ENCODE measurements around the gene BICRAL. TPM values are rescaled to one million over a fixed set of nuclear protein-coding genes. Genes with fewer than 3 reads are reported as not detected.

The BICRAL gene
- total RNA-seq, 4 donors from 2014 or later, result 15.8 to 22.8 (median 16.9) TPM

DNA sequence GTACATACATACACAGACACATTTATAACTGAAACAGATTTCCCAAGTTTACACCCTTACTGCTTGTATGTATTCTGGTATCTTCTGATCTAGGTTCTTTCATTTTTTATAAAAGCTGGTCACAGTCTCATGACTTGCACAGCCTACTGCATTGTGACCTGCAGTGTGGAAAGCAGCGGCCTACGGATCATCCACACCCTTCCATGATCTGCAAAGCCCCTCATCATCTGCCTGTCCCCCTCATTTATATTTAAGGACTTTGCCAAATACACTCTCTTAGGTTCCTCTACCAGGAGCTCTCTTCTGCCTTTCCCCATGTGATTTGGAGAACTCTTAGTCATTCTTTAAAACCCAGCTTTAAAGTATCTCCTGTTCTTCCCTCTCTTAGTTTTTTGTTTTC is 12.0 kb upstream of the BICRAL start:
- TF ChIP-seq, protein P1, sequence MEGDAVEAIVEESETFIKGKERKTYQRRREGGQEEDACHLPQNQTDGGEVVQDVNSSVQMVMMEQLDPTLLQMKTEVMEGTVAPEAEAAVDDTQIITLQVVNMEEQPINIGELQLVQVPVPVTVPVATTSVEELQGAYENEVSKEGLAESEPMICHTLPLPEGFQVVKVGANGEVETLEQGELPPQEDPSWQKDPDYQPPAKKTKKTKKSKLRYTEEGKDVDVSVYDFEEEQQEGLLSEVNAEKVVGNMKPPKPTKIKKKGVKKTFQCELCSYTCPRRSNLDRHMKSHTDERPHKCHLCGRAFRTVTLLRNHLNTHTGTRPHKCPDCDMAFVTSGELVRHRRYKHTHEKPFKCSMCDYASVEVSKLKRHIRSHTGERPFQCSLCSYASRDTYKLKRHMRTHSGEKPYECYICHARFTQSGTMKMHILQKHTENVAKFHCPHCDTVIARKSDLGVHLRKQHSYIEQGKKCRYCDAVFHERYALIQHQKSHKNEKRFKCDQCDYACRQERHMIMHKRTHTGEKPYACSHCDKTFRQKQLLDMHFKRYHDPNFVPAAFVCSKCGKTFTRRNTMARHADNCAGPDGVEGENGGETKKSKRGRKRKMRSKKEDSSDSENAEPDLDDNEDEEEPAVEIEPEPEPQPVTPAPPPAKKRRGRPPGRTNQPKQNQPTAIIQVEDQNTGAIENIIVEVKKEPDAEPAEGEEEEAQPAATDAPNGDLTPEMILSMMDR (IDR thresholded peaks at IDR 0.05; ENCODE audit: low read depth), result no peak

DNA sequence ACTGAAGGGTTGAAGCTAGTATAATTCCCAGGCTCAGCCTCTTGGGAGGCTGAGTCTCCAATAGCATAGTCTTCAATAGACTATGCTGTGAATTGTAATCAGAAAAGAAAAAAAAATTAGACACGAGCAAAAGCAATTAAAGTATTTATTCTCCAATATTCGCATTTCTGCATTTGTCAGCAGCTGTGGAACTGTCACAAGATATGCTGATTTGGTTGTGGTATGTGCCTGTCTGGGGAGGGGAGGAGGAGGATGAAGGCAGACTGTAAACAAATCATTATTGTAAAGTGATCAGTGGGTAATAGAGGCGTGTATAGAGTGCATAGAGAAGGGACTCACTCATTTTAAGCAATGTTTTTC is 10.1 kb upstream of the BICRAL start:
- TF ChIP-seq, protein P1 (IDR thresholded peaks at IDR 0.05; ENCODE audit: low read depth), result no peak

DNA sequence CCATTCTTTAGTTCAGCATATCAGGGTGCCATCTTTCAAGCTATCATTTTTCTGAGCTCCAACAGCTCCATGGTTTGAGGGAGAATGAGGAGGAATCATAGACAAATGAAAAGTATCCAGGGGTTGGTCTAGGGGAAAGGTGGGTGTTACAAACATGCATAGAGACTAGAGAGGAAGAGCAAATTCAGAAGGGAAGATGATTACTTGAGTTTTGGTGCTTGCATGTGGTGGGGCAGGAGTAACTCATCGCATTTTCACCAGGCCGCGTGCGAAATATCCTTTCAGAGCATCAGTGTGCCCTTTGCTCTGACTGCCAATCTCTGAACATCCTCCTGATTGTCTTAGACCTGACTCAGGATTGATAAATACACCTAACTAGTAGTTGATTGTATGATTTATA is 7.7 kb upstream of the BICRAL start:
- TF ChIP-seq, protein P1 (IDR thresholded peaks at IDR 0.05; ENCODE audit: low read depth), result no peak

DNA sequence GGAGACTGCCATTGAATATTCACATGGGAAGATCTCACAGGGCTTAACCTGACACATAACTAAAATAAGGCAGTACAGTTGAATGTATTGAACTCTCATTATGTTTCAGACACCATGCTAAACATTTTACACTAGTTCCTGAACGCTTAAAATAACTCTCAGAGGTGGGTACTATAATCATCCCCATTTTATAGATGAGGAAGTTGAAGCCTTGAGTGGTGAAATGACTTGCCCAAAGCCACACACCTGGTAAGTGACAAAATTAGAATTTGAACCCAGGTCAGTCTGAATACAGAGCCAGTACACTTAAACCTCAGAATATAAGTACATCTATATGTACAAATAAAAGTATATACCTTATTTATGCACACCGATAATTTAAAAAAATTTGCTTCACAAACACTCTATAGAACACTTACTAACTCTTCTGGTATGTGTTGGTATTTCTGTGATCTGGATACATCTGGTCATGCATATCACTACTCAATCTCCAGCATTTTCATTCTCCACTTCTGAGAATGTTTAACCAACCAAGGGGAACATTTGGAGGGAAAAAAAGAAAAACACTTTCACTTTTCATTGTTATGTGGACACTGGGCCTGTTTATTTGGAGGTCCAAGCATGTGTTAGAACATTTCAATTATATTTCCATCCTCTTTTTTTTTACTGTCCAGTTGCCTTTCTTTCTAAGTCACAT is 4.6 kb upstream of the BICRAL start:
- TF ChIP-seq, protein P1 (IDR thresholded peaks at IDR 0.05; ENCODE audit: low read depth), result no peak

DNA sequence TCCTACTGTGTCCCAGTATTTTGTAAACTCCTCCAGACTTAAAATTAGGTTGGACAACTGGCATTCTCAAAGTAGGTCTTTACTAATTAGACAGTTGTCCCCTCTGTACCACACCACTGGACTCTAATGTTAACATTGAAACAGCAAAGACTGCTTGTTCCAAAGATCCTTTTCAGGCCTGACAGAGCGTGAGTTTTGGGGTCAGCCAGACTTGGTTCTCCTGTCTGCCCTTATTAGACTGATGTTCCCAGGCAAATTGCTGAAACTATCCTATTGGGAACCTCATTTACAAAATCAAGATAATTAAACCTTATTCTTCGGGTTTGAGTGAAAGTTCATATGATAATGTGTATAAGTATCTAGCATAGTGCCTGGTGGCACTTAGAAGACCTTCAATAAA is 3.7 kb upstream of the BICRAL start:
- TF ChIP-seq, protein P1 (IDR thresholded peaks at IDR 0.05; ENCODE audit: low read depth), result no peak

DNA sequence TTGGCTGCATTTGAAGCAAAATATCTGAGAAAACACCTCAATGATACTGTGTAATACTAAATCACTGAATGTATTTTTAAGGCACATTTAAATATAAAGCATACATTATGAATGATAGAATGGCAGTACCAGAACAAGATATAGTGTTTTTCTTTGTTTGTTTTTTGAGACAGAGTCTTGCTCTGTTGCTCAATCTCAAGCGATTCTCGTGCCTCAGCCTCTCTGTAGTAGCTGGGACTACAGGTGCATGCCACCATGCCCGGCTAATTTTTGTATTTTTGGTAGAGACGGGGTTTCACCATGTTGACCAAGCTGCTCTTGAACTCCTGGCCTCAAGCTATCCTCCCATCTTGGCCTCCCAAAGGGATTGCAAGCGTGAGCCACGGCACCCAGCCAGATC is 2.3 kb upstream of the BICRAL start:
- TF ChIP-seq, protein P1 (IDR thresholded peaks at IDR 0.05; ENCODE audit: low read depth), result no peak

DNA sequence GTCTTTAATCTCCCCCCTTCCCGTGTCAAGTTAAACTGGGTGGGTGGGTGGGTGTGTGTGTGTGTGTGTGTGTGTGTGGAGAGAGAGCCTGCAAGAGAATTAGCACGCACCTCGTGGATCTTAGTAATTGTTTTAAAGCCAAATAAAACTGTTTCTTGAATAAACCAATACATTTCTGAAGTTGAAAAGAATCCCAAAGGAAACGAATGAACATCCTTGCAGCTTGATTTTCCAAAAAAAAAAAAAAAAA is 381 bp upstream of the BICRAL start:
- TF ChIP-seq, protein P1 (IDR thresholded peaks at IDR 0.05; ENCODE audit: low read depth), result no peak
